Epidermal melanocyte (primary cell): ENCODE results near the gene SV2C.
"Not testable (repeated sequence)": the region's sequence is repeated elsewhere in the genome, so short reads cannot be mapped to it uniquely, and the experiment has no call there.

ENCODE experiments used
- DNase-seq: peaks from one replicate; pipeline ENCODE4 v3.0.0; 2011; ENCODE audit warnings: low spot score; ENCODE audit not compliant: insufficient read length

Gene SV2C

GRCh38 chr5:76082772-76083554, at the start of gene SV2C:
TSS of gene SV2C (plus strand) at chr5:76083383. CDS start at chr5:76131751, 48,368 bp downstream.
- no peak for DNase-seq

- not testable (repeated sequence) for DNase-seq
These were observed 45.4 kb upstream of the SV2C start for GRCh38 chr5:76037736-76038151.

- no peak for DNase-seq
These were observed 45.0 kb upstream of the SV2C start for GRCh38 chr5:76038212-76038611.

GRCh38 chr5:76040806-76041205, 42.4 kb upstream of the SV2C start:
- DNase-seq, result no peak

- DNase-seq, result no peak
These were observed 41.3 kb upstream of the SV2C start for GRCh38 chr5:76041863-76042262.

- no peak for DNase-seq
These were observed 36.4 kb upstream of the SV2C start for GRCh38 chr5:76046741-76047140.

- no peak for DNase-seq
These were observed 33.0 kb upstream of the SV2C start for GRCh38 chr5:76050134-76050533.

- no peak for DNase-seq
These were observed 20.6 kb upstream of the SV2C start for GRCh38 chr5:76062502-76063041.

GRCh38 chr5:76065258-76065657, 17.9 kb upstream of the SV2C start:
- DNase-seq, result no peak

GRCh38 chr5:76069061-76069735, 14.0 kb upstream of the SV2C start:
- DNase-seq, result no peak

GRCh38 chr5:76074487-76075065, 8.6 kb upstream of the SV2C start:
- DNase-seq, result no peak

GRCh38 chr5:76081811-76082771, 1.1 kb upstream of the SV2C start:
- no peak for DNase-seq

GRCh38 chr5:76083555-76084495, 642 bp downstream of the SV2C start:
- no peak for DNase-seq

GRCh38 chr5:76084496-76085242, 1.5 kb downstream of the SV2C start:
- DNase-seq, result no peak

GRCh38 chr5:76085243-76085579, 2.0 kb downstream of the SV2C start:
- no peak for DNase-seq

- no peak for DNase-seq
These were observed 2.9 kb downstream of the SV2C start for GRCh38 chr5:76086095-76086494.

- DNase-seq, result not testable (repeated sequence)
These were observed 6.0 kb downstream of the SV2C start for GRCh38 chr5:76089156-76089555.

GRCh38 chr5:76091351-76091750, 8.2 kb downstream of the SV2C start:
- no peak for DNase-seq

GRCh38 chr5:76099286-76099702, 16.1 kb downstream of the SV2C start:
- DNase-seq, result no peak
